ENCODE results near the gene FCGR1A.
"Not testable (repeated sequence)": the region's sequence is repeated elsewhere in the genome, so short reads cannot be mapped to it uniquely, and the experiment has no call there.

GRCh38 chr1:149782600-149782999 lies at the start of gene FCGR1A:
- TF ChIP-seq, protein P1, sequence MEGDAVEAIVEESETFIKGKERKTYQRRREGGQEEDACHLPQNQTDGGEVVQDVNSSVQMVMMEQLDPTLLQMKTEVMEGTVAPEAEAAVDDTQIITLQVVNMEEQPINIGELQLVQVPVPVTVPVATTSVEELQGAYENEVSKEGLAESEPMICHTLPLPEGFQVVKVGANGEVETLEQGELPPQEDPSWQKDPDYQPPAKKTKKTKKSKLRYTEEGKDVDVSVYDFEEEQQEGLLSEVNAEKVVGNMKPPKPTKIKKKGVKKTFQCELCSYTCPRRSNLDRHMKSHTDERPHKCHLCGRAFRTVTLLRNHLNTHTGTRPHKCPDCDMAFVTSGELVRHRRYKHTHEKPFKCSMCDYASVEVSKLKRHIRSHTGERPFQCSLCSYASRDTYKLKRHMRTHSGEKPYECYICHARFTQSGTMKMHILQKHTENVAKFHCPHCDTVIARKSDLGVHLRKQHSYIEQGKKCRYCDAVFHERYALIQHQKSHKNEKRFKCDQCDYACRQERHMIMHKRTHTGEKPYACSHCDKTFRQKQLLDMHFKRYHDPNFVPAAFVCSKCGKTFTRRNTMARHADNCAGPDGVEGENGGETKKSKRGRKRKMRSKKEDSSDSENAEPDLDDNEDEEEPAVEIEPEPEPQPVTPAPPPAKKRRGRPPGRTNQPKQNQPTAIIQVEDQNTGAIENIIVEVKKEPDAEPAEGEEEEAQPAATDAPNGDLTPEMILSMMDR (IDR thresholded peaks at IDR 0.05) = not testable (repeated sequence)
- TF ChIP-seq YY1 (IDR thresholded peaks at IDR 0.05; ENCODE audit: low read depth); SMC3 (IDR thresholded peaks at IDR 0.05; ENCODE audit: low read depth, low read length); RFX5 (IDR thresholded peaks at IDR 0.05; ENCODE audit: low read length): not testable (repeated sequence)
